Measurements from ENCODE around the gene RIMKLA.

- TF ChIP-seq, protein P1, sequence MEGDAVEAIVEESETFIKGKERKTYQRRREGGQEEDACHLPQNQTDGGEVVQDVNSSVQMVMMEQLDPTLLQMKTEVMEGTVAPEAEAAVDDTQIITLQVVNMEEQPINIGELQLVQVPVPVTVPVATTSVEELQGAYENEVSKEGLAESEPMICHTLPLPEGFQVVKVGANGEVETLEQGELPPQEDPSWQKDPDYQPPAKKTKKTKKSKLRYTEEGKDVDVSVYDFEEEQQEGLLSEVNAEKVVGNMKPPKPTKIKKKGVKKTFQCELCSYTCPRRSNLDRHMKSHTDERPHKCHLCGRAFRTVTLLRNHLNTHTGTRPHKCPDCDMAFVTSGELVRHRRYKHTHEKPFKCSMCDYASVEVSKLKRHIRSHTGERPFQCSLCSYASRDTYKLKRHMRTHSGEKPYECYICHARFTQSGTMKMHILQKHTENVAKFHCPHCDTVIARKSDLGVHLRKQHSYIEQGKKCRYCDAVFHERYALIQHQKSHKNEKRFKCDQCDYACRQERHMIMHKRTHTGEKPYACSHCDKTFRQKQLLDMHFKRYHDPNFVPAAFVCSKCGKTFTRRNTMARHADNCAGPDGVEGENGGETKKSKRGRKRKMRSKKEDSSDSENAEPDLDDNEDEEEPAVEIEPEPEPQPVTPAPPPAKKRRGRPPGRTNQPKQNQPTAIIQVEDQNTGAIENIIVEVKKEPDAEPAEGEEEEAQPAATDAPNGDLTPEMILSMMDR (IDR thresholded peaks at IDR 0.05; ENCODE audit: low read depth, low read length) = no peak
- no peak for TF ChIP-seq POLR2A (IDR thresholded peaks at IDR 0.05; ENCODE audit: extremely low read depth, insufficient read length)
- TF ChIP-seq MYC (IDR thresholded peaks at IDR 0.05; ENCODE audit: low read depth, low read length) = no peak
- TF ChIP-seq, protein P2, sequence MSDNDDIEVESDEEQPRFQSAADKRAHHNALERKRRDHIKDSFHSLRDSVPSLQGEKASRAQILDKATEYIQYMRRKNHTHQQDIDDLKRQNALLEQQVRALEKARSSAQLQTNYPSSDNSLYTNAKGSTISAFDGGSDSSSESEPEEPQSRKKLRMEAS (IDR thresholded peaks at IDR 0.05; ENCODE audit: low read depth, low read length) = no peak
These were observed 83.3 kb downstream of the RIMKLA start for GRCh38 chr1:42463921-42464320.
